GM19455 (cell line): ENCODE data around the gene LRRC71.

Experiments
- ATAC-seq: cut with Tn5 transposase; IDR thresholded peaks from one replicate; pipeline ENCODE4 v1.9.1; 2021; ENCODE audit not compliant: unreplicated experiment

LRRC71 gene

GRCh38 chr1:156920233-156921052, at the start of gene LRRC71:
TSS of gene LRRC71 (plus strand) at chr1:156920632. CDS start at chr1:156920804, 172 bp downstream.
- ATAC-seq = no peak

- no peak for ATAC-seq
Measured at GRCh38 chr1:156873659-156874058, 46.8 kb upstream of the LRRC71 start.

- ATAC-seq = no peak
Measured at GRCh38 chr1:156874142-156874541, 46.3 kb upstream of the LRRC71 start.

- ATAC-seq = no peak
Measured at GRCh38 chr1:156874572-156875340, 45.7 kb upstream of the LRRC71 start.

- ATAC-seq = no peak
Measured at GRCh38 chr1:156875341-156875615, 45.2 kb upstream of the LRRC71 start.

GRCh38 chr1:156876281-156876680, 44.2 kb upstream of the LRRC71 start:
- no peak for ATAC-seq

GRCh38 chr1:156877433-156878170, 42.8 kb upstream of the LRRC71 start:
- no peak for ATAC-seq

GRCh38 chr1:156879876-156880275, 40.6 kb upstream of the LRRC71 start:
- no peak for ATAC-seq

- no peak for ATAC-seq
Measured at GRCh38 chr1:156880473-156880872, 40.0 kb upstream of the LRRC71 start.

- ATAC-seq = no peak
Measured at GRCh38 chr1:156881101-156881500, 39.3 kb upstream of the LRRC71 start.

GRCh38 chr1:156881663-156882062, 38.8 kb upstream of the LRRC71 start:
- ATAC-seq = no peak

- no peak for ATAC-seq
Measured at GRCh38 chr1:156882543-156882942, 37.9 kb upstream of the LRRC71 start.

GRCh38 chr1:156883919-156884318, 36.5 kb upstream of the LRRC71 start:
- ATAC-seq = no peak

GRCh38 chr1:156884560-156885184, 35.8 kb upstream of the LRRC71 start:
- no peak for ATAC-seq

GRCh38 chr1:156885314-156885713, 35.1 kb upstream of the LRRC71 start:
- no peak for ATAC-seq

GRCh38 chr1:156885880-156886355, 34.5 kb upstream of the LRRC71 start:
- no peak for ATAC-seq

- no peak for ATAC-seq
Measured at GRCh38 chr1:156886583-156887281, 33.7 kb upstream of the LRRC71 start.

GRCh38 chr1:156887317-156887716, 33.1 kb upstream of the LRRC71 start:
- ATAC-seq = no peak

- ATAC-seq = no peak
Measured at GRCh38 chr1:156887734-156888133, 32.7 kb upstream of the LRRC71 start.

GRCh38 chr1:156889802-156890580, 30.4 kb upstream of the LRRC71 start:
- no peak for ATAC-seq
